ENCODE measurements around the gene EZR. TPM values are rescaled to one million over a fixed set of nuclear protein-coding genes. Genes with fewer than 3 reads are reported as not detected.
A peak's percentile ranks its signal among the peaks of the same experiment; 100 is the strongest.

EZR gene
- total and polyA plus RNA-seq, 8 donors = 69.5 to 317 (median 218) TPM

DNA sequence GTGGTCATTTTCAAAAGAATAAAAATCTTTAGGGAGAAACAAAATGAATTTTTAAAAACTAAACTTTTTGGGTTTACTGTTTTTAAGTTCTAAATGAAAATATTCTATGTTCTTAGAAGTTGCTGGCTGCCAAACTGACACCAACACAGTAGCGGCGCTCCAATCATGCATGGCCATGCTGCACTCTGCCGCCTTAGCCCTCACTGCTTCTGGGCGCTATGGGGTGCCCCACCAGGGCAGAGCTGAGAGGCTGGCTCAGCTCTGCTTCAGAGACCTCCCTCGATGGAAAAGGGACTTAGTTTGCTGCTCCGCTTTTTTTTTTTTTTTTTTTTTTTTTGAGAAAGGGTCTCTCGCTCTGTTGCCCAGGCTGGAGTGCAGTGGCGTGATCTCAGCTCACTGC is 20.9 kb downstream of the EZR start:
- H3K27ac ChIP-seq = peak overlapping the region; percentile 39 to 79 (median 70)
- H3K36me3 ChIP-seq = peaks cover 0 to 18% (median 0%) of the 10 kb centered on the region in 4 donors
- TF ChIP-seq POLR2A (IDR thresholded peaks at IDR 0.05) (no peak), EP300 (IDR thresholded peaks at IDR 0.05) (no peak), POLR2AphosphoS5 (IDR thresholded peaks at IDR 0.05) (no peak)
- TF ChIP-seq, protein P1, sequence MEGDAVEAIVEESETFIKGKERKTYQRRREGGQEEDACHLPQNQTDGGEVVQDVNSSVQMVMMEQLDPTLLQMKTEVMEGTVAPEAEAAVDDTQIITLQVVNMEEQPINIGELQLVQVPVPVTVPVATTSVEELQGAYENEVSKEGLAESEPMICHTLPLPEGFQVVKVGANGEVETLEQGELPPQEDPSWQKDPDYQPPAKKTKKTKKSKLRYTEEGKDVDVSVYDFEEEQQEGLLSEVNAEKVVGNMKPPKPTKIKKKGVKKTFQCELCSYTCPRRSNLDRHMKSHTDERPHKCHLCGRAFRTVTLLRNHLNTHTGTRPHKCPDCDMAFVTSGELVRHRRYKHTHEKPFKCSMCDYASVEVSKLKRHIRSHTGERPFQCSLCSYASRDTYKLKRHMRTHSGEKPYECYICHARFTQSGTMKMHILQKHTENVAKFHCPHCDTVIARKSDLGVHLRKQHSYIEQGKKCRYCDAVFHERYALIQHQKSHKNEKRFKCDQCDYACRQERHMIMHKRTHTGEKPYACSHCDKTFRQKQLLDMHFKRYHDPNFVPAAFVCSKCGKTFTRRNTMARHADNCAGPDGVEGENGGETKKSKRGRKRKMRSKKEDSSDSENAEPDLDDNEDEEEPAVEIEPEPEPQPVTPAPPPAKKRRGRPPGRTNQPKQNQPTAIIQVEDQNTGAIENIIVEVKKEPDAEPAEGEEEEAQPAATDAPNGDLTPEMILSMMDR (IDR thresholded peaks at IDR 0.05) = no peak
- intact Hi-C loops (cut with DNase I; ENCODE audit: low total_unique reads) = no loop called here
- no peak overlapping the region for H3K4me3 ChIP-seq
- H3K27me3 ChIP-seq = no peaks in the 10 kb centered on the region
- 74 to 85% (median 83%) methylated on average over 8 of the region's 8 CpGs for WGBS, 5 donors
- no peaks in the 10 kb centered on the region for H3K9me3 ChIP-seq
- H3K4me1 ChIP-seq = peaks cover 65 to 98% (median 87%) of the 10 kb centered on the region in 4 donors
- peak in 1 of 2 donors; percentile 19 for DNase-seq

DNA sequence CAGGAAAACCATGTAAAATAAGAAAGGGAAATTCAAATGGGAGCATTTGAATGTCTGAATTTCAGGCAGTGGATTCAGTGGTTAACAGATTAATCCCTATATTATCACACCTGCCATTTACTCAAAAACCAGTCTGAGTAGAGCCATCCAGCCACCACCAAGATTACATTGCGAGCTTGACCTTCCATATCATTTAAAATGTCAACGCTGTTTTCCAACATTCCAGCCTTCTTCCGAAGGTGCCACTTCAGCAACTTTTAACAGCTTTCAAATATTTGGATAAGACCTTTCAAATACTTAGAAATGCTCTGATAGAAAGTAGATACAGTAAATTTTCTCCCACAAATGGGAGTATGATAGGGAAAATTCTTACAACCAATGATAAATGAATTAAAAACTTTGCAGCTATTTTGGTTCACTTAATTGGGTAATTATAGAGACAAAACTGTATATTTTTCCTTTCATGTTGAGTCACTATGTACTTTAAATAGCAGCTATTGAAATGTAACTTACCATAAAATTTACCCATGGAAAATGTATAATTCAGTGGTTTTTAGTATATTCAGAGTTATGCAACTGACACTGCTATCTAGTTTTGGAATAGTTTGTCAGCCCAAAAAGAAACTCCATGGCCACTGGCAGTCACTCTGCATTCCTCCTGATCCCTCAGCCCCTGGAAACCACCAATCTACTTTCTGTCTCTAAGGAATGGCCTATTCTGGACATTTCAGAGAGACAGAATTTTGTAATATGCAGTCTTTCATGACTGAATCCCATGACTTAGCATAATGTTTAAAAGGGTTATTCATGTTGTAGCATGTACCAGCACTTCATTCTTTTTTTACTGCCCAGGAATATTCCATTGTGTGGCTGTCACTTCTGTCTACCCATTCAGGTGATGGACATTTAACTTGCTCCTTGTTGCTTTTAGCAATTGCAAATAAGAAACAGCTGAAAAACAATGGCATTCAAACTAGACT is 21.5 kb downstream of the EZR start:
- WGBS, 5 donors = 30 to 50% (median 35%) methylated on average over 3 of the region's 3 CpGs
- DNase-seq = peak in 1 of 2 donors; percentile 24
- Histone ChIP-seq H3K4me3 (no peak overlapping the region), H3K27me3 (no peaks in the 10 kb centered on the region), H3K36me3 (peaks cover 0 to 18% (median 0%) of the 10 kb centered on the region in 4 donors), H3K4me1 (peaks cover 58 to 99% (median 87%) of the 10 kb centered on the region in 4 donors), H3K27ac (peak overlapping the region in 4 of 5 donors; percentile 34 to 79 (median 72)), H3K9me3 (no peaks in the 10 kb centered on the region)
- intact Hi-C loops (cut with DNase I; ENCODE audit: low total_unique reads) = no loop called here
- no peak for TF ChIP-seq EP300 (IDR thresholded peaks at IDR 0.05)
- TF ChIP-seq POLR2AphosphoS5 (IDR thresholded peaks at IDR 0.05) = peak in 2 of 3 donors; percentile 18 to 54

DNA sequence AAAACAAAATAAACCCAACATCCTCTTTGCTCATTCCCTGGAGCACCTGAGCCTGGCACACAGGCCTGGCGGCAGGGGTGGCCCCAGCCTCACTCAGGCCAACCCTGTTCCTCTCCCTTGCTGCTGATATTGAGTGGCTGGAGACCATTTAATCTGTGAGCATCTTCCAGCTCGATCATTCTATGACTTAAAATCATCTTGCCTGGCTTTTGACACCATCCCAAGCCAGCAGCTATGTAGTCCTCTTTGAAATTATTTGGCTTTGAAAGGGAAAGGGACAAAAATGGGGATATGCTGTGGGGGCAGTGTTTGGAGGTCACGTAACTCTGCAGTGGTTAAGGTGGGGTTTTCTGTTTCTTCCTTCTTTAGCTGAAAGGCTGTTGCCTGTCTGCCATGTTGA is 22.8 kb downstream of the EZR start:
- peaks cover 0 to 13% (median 0%) of the 10 kb centered on the region in 4 donors for H3K36me3 ChIP-seq
- DNase-seq = peak in 1 of 2 donors; percentile 20
- no peaks in the 10 kb centered on the region for H3K27me3 ChIP-seq
- peaks cover 59 to 98% (median 81%) of the 10 kb centered on the region in 4 donors for H3K4me1 ChIP-seq
- TF ChIP-seq POLR2A (IDR thresholded peaks at IDR 0.05) = no peak
- TF ChIP-seq, protein P1 (IDR thresholded peaks at IDR 0.05) = no peak
- TF ChIP-seq POLR2AphosphoS5 (IDR thresholded peaks at IDR 0.05) = no peak
- TF ChIP-seq EP300 (IDR thresholded peaks at IDR 0.05) = no peak
- no peaks in the 10 kb centered on the region for H3K9me3 ChIP-seq
- 74 to 95% (median 82%) methylated on average over 3 of the region's 3 CpGs for WGBS, 5 donors
- intact Hi-C loops (cut with DNase I; ENCODE audit: low total_unique reads) = no loop called here
- H3K4me3 ChIP-seq = no peak overlapping the region
- H3K27ac ChIP-seq = peak overlapping the region in 4 of 5 donors; percentile 9 to 29 (median 14)

DNA sequence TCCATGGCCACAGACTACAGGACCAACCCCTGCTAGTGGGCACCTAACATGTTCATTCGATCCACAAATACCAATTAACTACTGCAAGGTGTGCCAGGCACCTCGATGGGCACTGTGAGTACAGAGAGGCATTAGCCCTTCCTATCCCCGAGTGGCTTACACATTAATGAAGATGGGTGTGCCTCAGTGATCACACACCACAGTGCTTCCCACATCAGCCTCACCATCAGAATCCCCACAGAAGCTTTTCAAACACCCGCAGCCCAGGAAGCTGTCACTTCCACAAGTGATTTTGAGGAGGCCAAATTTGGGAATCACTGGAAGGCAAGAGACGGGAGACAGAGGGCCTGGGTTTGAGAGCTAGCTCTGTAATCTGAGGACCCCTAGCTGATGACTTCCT is 23.7 kb downstream of the EZR start:
- H3K27me3 ChIP-seq = no peaks in the 10 kb centered on the region
- no peak for TF ChIP-seq EP300 (IDR thresholded peaks at IDR 0.05)
- TF ChIP-seq, protein P1 (IDR thresholded peaks at IDR 0.05) = no peak
- no peak for TF ChIP-seq POLR2A (IDR thresholded peaks at IDR 0.05)
- no peak for TF ChIP-seq POLR2AphosphoS5 (IDR thresholded peaks at IDR 0.05)
- 52 to 76% (median 63%) methylated on average over 5 of the region's 5 CpGs for WGBS, 5 donors
- peak overlapping the region in 4 of 5 donors; percentile 13 to 35 (median 17) for H3K27ac ChIP-seq
- H3K36me3 ChIP-seq = peaks cover 0 to 13% (median 0%) of the 10 kb centered on the region in 4 donors
- no peak overlapping the region for H3K4me3 ChIP-seq
- intact Hi-C loops (cut with DNase I; ENCODE audit: low total_unique reads) = no loop called here
- H3K9me3 ChIP-seq = no peaks in the 10 kb centered on the region
- H3K4me1 ChIP-seq = peaks cover 56 to 98% (median 78%) of the 10 kb centered on the region in 4 donors
- peak in 1 of 2 donors; percentile 20 for DNase-seq
